ENCODE measurements around the gene PMEL. TPM values are rescaled to one million over a fixed set of nuclear protein-coding genes. Genes with fewer than 3 reads are reported as not detected.

PMEL gene
- 1 to 10 TPM; 1.3 to 4.4 (median 3.4) TPM for total RNA-seq
- long read RNA-seq, donor 1, partial matches to known transcripts = 0 of 3 reads
- long read RNA-seq, donor 1, other reads (novel, unspliced or antisense) = 2 of 3 reads
- long read RNA-seq, donor 2, partial matches to known transcripts = 0 of 2 reads
- long read RNA-seq, donor 2, other reads (novel, unspliced or antisense) = 1 of 2 reads

DNA sequence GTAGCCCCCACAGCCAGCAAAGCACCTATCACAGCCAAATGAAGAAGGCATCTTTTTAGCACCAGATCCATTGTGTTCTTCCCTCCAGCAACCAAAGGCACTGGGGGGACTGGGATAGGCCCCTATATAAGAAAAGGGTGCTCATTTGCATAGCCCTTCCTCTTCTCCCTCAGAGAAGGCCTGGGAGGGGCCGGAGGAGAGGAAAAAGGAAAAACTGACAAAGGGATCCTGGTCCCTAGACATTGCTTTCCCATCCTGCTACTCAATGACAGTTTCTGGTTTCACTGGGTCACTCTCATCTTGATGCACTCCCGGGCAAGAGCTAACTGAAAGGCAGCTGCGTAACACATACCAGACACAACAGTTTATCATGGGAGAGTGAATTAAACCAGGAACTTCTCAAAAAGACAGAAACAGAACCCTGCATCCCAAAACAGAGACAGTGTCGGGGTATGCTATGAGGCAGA, at the start of gene PMEL:
TSS of gene PMEL (minus strand) at position 102 of the 467 bp plus-strand sequence. CDS start at position 71, 31 bp downstream.
- ATAC-seq = peak; percentile 24
- intact Hi-C loops (cut with DNase I, micrococcal nuclease) = no loop called here
- TF ChIP-seq, protein P1, sequence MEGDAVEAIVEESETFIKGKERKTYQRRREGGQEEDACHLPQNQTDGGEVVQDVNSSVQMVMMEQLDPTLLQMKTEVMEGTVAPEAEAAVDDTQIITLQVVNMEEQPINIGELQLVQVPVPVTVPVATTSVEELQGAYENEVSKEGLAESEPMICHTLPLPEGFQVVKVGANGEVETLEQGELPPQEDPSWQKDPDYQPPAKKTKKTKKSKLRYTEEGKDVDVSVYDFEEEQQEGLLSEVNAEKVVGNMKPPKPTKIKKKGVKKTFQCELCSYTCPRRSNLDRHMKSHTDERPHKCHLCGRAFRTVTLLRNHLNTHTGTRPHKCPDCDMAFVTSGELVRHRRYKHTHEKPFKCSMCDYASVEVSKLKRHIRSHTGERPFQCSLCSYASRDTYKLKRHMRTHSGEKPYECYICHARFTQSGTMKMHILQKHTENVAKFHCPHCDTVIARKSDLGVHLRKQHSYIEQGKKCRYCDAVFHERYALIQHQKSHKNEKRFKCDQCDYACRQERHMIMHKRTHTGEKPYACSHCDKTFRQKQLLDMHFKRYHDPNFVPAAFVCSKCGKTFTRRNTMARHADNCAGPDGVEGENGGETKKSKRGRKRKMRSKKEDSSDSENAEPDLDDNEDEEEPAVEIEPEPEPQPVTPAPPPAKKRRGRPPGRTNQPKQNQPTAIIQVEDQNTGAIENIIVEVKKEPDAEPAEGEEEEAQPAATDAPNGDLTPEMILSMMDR (IDR thresholded peaks at IDR 0.05) = no peak
- H3K9me3 ChIP-seq = no peaks in the 10 kb centered on the region
- no peaks in the 10 kb centered on the region for H3K36me3 ChIP-seq (ENCODE audit: low read depth)
- H3K4me1 ChIP-seq (ENCODE audit: low read depth) = peaks cover 5% of the 10 kb centered on the region
- peak within 1 kb of the TSS; percentile 45 for H3K4me3 ChIP-seq
- no peak for DNase-seq

DNA sequence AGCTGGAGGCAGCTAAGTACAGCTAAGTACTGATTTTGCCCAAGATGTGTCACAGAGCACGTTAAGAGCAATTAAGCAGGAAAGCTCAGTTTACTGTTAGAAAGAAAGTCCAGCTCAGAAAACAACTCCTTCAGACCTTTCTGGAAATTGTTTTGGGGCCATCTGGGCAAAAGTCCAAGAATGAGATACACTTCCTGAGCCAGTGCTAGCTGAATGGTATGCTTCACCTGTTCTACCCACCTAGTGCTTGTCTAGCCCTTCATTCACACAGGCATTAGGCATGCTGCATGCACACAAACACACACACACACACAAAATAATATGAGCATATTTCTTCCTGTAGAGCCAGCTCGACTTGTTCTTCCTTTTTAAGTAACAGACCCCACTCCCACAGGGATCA, 48.4 kb upstream of the PMEL start:
- ATAC-seq = peak; percentile 10
- Histone ChIP-seq H3K4me1 (ENCODE audit: low read depth) (peaks cover 18% of the 10 kb centered on the region), H3K4me3 (no peak overlapping the region), H3K36me3 (ENCODE audit: low read depth) (no peaks in the 10 kb centered on the region), H3K9me3 (no peaks in the 10 kb centered on the region)
- TF ChIP-seq, protein P1 (IDR thresholded peaks at IDR 0.05) = no peak
- no peak for DNase-seq
- intact Hi-C loops (cut with DNase I, micrococcal nuclease) = no loop called here

DNA sequence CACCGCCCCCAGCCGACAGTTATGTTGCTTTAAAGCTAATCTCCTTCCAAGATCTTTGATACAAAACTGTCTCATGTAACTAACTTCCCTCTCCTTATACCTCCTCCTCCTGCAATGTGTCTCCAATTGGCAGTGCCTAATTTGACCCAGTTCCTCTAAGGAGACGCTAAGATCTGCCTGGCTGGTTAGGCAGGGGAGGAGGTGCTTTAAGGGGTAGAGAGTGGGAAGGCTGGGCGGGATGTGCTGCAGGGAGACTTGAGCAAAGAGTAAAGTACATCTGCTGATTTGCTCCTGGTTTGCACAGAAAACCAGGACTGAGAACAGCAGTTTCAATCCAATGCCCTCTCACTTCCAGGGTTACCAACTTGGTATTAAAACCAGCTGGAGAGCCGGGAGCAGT, 47.6 kb upstream of the PMEL start:
- DNase-seq (no peak), ATAC-seq (peak; percentile 6)
- no peaks in the 10 kb centered on the region for H3K9me3 ChIP-seq
- H3K4me1 ChIP-seq (ENCODE audit: low read depth) = peaks cover 18% of the 10 kb centered on the region
- no peaks in the 10 kb centered on the region for H3K36me3 ChIP-seq (ENCODE audit: low read depth)
- intact Hi-C loops (cut with DNase I, micrococcal nuclease) = no loop called here
- no peak overlapping the region for H3K4me3 ChIP-seq
- TF ChIP-seq, protein P1 (IDR thresholded peaks at IDR 0.05) = no peak

DNA sequence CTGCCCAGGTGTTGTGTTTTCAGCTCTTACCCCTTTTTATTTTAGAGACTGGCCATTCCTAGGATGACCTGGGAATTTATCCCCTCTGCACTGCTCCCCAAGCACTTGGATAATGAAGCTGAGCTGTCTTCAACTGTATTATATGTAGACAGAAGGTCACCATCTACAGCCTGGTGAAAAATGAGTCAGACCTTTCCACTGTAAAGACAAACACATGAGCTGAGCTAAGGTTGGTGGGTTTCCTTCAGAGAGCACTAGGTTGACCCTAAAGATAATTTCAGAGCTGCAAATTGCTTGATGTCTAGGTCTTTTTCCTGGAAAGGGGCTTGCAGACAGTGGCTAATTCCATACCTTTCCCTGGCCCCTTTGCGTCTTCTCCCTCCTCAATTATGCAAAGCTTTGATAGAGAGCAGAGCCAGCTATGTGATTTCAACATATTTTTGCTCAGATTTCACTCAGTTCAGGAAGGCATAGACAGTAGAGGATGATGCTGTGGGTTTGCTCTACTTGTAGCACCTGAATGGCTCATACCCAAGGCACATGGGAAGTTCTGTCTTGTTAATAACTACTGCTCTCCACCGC, 45.8 kb upstream of the PMEL start:
- H3K36me3 ChIP-seq (ENCODE audit: low read depth) = no peaks in the 10 kb centered on the region
- H3K4me1 ChIP-seq (ENCODE audit: low read depth) = peaks cover 18% of the 10 kb centered on the region
- H3K9me3 ChIP-seq = no peaks in the 10 kb centered on the region
- intact Hi-C loops (cut with DNase I, micrococcal nuclease) = no loop called here
- ATAC-seq (no peak), DNase-seq (no peak)
- H3K4me3 ChIP-seq = no peak overlapping the region
- TF ChIP-seq, protein P1 (IDR thresholded peaks at IDR 0.05) = no peak

DNA sequence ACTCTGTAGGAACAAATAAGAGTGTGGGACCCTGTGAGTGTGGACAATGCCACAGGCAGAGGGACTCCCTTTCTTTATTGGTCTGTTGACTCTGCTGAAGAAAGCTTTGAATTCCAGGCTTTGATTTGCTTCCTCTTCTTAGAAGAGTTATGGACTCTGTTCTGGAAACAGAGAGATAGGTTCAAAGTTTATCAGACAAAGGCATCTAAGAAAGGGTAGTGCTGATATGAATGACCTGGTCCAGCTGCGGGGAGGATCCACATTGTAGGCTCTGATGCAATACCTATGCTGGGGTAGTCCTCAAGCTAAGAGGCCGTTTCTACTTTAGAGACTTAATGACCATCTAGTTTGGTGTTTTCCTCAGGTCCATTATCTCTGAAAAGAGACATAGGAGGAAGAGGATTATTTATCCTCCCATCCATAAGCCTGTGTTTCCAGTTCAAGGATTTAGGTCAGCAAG, 44.3 kb upstream of the PMEL start:
- TF ChIP-seq, protein P1 (IDR thresholded peaks at IDR 0.05) = no peak
- DNase-seq (no peak), ATAC-seq (peak; percentile 52)
- no peaks in the 10 kb centered on the region for H3K9me3 ChIP-seq
- intact Hi-C loops (cut with DNase I, micrococcal nuclease) = no loop called here
- peaks cover 18% of the 10 kb centered on the region for H3K4me1 ChIP-seq (ENCODE audit: low read depth)
- H3K4me3 ChIP-seq = no peak overlapping the region
- no peaks in the 10 kb centered on the region for H3K36me3 ChIP-seq (ENCODE audit: low read depth)

All from mucosa of descending colon (tissue), 3 donors.